ENCODE results near the gene PLPPR3. TPM values are rescaled to one million over a fixed set of nuclear protein-coding genes. Genes with fewer than 3 reads are reported as not detected.

The PLPPR3 gene
- polyA plus RNA-seq, 1 of the 3 experiments (the other 2 are of a cell fraction): 1.6 TPM

- no peak within 1 kb of the TSS for H3K9ac ChIP-seq
Measured at GRCh38 chr19:840519-841206, 18.9 kb upstream of the PLPPR3 start, which contains the start of gene PRTN3. Gene PRTN3 (plus strand): TSS chr19:840999. CDS start chr19:841009, 10 bp downstream.

More at GRCh38 chr19:840519-841206, 18.9 kb upstream of the PLPPR3 start, which contains the start of gene PRTN3:
- H3K9me3 ChIP-seq: no peaks in the 10 kb centered on the region
- H3K4me3 ChIP-seq (ENCODE audit: low read depth in 2 of 2, low read length in 1 of 2): no peak within 1 kb of the TSS
- no peaks in the 10 kb centered on the region for H3K79me2 ChIP-seq (ENCODE audit: insufficient read depth)
- H3K4me2 ChIP-seq: no peak within 1 kb of the TSS
- H3K36me3 ChIP-seq (replicated peaks in 1 of 2; ENCODE audit: control insufficient read depth in 1 of 2, insufficient read depth in 2 of 2, low read length in 1 of 2): no peaks in the 10 kb centered on the region
- H2AFZ ChIP-seq (ENCODE audit: low read depth): no peak within 1 kb of the TSS
- ChIA-PET POLR2A (no interaction called here), CTCF (interaction anchor here (0.7 to 2.6 kb wide), 4 partner anchors 10 to 71 kb away, joined by 3 to 8 read pairs (median 6); no protein-coding TSS in a partner anchor)
- no peak for TF ChIP-seq EP300 (IDR thresholded peaks at IDR 0.05; ENCODE audit: borderline replicate concordance in 1 of 2, low read depth in 1 of 2, low read length in 1 of 2)
- TF ChIP-seq EZH2phosphoT487 (IDR thresholded peaks at IDR 0.05; ENCODE audit: borderline replicate concordance, low read depth): no peak
- TF ChIP-seq MEF2A (IDR thresholded peaks at IDR 0.05; ENCODE audit: borderline replicate concordance, low read depth): no peak
- no peak for TF ChIP-seq CTCF (IDR thresholded peaks at IDR 0.05)
- no peak for TF ChIP-seq IRF3 (IDR thresholded peaks at IDR 0.05; ENCODE audit: low read depth, low read length)
- TF ChIP-seq JUND (IDR thresholded peaks at IDR 0.05): no peak
- no peak for TF ChIP-seq TAF1 (IDR thresholded peaks at IDR 0.05; ENCODE audit: borderline replicate concordance, low read depth, low read length)
- TF ChIP-seq NRF1 (IDR thresholded peaks at IDR 0.05; ENCODE audit: low read depth, low read length): no peak
- no peak for TF ChIP-seq PBX3 (IDR thresholded peaks at IDR 0.05)
- no peak for TF ChIP-seq USF2 (IDR thresholded peaks at IDR 0.05; ENCODE audit: borderline replicate concordance, low read depth, low read length)
- no peak for TF ChIP-seq USF1 (IDR thresholded peaks at IDR 0.05; ENCODE audit: borderline replicate concordance, low read depth)
- no peaks in the 10 kb centered on the region for H3K9me2 ChIP-seq
- no peaks in the 10 kb centered on the region; a peak in 1 of 4 replicates for H3K4me1 ChIP-seq (ENCODE audit: control insufficient read depth in 1 of 2, insufficient read depth in 2 of 2, low read depth in 1 of 2, low read length in 1 of 2)
- H3F3A ChIP-seq (replicated peaks; ENCODE audit: insufficient read depth): peaks cover 5% of the 10 kb centered on the region
- no peak within 1 kb of the TSS for H3K27ac ChIP-seq (ENCODE audit: low read depth in 2 of 2, low read length in 1 of 2)
- DNase-seq: no peak
- H4K20me1 ChIP-seq (ENCODE audit: insufficient read depth): no peaks in the 10 kb centered on the region
- WGBS (ENCODE audit: low lambda C conversion rate): 39% methylated on average over 19 of the region's 24 CpGs
- peaks cover 65% of the 10 kb centered on the region for H3K27me3 ChIP-seq (ENCODE audit: insufficient read depth)
